ENCODE measurements around the gene DTX4. TPM values are rescaled to one million over a fixed set of nuclear protein-coding genes. Genes with fewer than 3 reads are reported as not detected.

Gene DTX4
- total RNA-seq, 1 experiment from 2014 or later: 0.21 TPM

DNA sequence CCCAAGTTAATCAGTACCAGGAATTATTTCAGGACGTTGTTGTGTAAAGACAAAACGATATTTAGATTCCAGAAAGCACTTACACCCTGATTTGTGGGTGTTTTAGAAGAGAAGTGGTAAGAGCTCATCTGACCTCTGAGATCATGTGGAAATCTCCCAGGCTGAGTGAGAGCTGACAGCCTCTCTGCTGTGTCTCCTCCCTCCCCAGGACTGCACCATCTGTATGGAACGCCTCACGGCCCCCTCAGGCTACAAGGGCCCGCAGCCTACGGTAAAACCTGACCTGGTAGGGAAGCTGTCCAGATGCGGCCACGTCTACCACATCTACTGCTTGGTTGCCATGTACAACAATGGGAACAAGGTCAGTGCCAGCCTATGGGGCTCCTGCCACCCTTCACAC is 20.0 kb downstream of the DTX4 start:
- no TSS peak for BruUV-seq (replicated peaks)
- no peak for ATAC-seq
- peaks cover 9% of the 10 kb centered on the region for H3K27me3 ChIP-seq (ENCODE audit: control insufficient read depth, insufficient read depth, low read length)
- no peak overlapping the region for H3K27ac ChIP-seq (ENCODE audit: low read length)
- intact Hi-C loops (cut with micrococcal nuclease; ENCODE audit: unreplicated experiment) (no loop called here), in situ Hi-C loops (cut with HindIII; ENCODE audit: low pct_unique_long_range_greater_than_20kb, low sequenced_read_pairs) (no loop called here)
- no peaks in the 10 kb centered on the region for H3K9me3 ChIP-seq (ENCODE audit: control insufficient read depth, insufficient read depth, low read depth, low read length)
- no peak for DNase-seq (ENCODE audit: low read depth, low spot score)
- POLR2A ChIA-PET: no interaction called here
- no peak overlapping the region for H3K4me3 ChIP-seq (ENCODE audit: low read depth in 2 of 2, low read length in 2 of 2)
- no peaks in the 10 kb centered on the region for H3K36me3 ChIP-seq (ENCODE audit: control insufficient read depth, insufficient read depth, low read length)
- CTCF ChIA-PET: no interaction called here
- TF ChIP-seq POLR2AphosphoS5 (IDR thresholded peaks at IDR 0.05; ENCODE audit: low read depth, low read length): no peak
- no peak for TF ChIP-seq SIN3A (IDR thresholded peaks at IDR 0.05; ENCODE audit: borderline replicate concordance, insufficient read depth, low read depth, low read length)
- no peak for TF ChIP-seq REST (IDR thresholded peaks at IDR 0.05; ENCODE audit: insufficient read depth in 1 of 2, low read depth in 2 of 2, low read length in 1 of 2)
- TF ChIP-seq, protein P1, sequence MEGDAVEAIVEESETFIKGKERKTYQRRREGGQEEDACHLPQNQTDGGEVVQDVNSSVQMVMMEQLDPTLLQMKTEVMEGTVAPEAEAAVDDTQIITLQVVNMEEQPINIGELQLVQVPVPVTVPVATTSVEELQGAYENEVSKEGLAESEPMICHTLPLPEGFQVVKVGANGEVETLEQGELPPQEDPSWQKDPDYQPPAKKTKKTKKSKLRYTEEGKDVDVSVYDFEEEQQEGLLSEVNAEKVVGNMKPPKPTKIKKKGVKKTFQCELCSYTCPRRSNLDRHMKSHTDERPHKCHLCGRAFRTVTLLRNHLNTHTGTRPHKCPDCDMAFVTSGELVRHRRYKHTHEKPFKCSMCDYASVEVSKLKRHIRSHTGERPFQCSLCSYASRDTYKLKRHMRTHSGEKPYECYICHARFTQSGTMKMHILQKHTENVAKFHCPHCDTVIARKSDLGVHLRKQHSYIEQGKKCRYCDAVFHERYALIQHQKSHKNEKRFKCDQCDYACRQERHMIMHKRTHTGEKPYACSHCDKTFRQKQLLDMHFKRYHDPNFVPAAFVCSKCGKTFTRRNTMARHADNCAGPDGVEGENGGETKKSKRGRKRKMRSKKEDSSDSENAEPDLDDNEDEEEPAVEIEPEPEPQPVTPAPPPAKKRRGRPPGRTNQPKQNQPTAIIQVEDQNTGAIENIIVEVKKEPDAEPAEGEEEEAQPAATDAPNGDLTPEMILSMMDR (IDR thresholded peaks at IDR 0.05): no peak
- no peak for TF ChIP-seq TCF7L2 (IDR thresholded peaks at IDR 0.05; ENCODE audit: low read depth, low read length)
- no peaks in the 10 kb centered on the region for H3K4me1 ChIP-seq (ENCODE audit: control insufficient read depth, insufficient read depth, low read length)

- POLR2A ChIA-PET: no interaction called here
- Histone ChIP-seq H3K36me3 (ENCODE audit: control insufficient read depth, insufficient read depth, low read length) (no peaks in the 10 kb centered on the region), H3K4me3 (ENCODE audit: low read depth in 2 of 2, low read length in 2 of 2) (no peak overlapping the region), H3K4me1 (ENCODE audit: control insufficient read depth, insufficient read depth, low read length) (no peaks in the 10 kb centered on the region), H3K9me3 (ENCODE audit: control insufficient read depth, insufficient read depth, low read depth, low read length) (no peaks in the 10 kb centered on the region), H3K27ac (ENCODE audit: low read length) (no peak overlapping the region), H3K27me3 (ENCODE audit: control insufficient read depth, insufficient read depth, low read length) (peaks cover 9% of the 10 kb centered on the region)
- no TSS peak for BruUV-seq (replicated peaks)
- CTCF ChIA-PET: no interaction called here
- in situ Hi-C loops (cut with HindIII; ENCODE audit: low pct_unique_long_range_greater_than_20kb, low sequenced_read_pairs): no loop called here
- TF ChIP-seq POLR2AphosphoS5 (IDR thresholded peaks at IDR 0.05; ENCODE audit: low read depth, low read length) (no peak), TCF7L2 (IDR thresholded peaks at IDR 0.05; ENCODE audit: low read depth, low read length) (no peak), SIN3A (IDR thresholded peaks at IDR 0.05; ENCODE audit: borderline replicate concordance, insufficient read depth, low read depth, low read length) (no peak)
- no peak for DNase-seq (ENCODE audit: low read depth, low spot score)
- no peak for ATAC-seq
- intact Hi-C loops (cut with micrococcal nuclease; ENCODE audit: unreplicated experiment): no loop called here
These were observed 20.6 kb downstream of the DTX4 start for GRCh38 chr11:59192446-59193020.

DNA sequence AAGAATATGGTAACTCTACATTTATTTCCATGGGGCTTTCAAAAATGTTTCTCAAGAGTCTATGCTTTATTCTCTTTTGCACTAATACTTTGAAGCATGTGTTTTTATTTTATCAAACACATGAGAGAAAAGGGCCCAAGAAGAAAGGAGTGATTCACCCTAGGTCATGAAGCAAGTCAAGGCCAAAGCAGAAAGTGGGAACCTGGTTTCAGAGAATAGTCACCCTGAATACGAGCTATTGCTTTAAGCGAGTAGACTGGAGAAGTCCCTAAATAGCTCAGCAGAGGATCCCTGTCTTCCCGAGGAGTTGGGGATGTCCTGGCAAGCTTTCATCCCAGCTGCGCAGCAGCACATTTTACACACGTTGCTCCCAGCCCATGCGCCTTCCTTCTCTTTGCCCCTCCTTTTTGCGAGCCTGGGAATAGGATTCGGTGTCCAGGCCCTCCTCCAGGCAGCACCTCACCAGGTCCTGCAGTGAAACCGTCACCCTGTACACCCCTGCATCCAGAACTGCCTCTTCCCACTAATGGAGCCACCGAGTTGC is 21.7 kb downstream of the DTX4 start:
- Histone ChIP-seq H3K27ac (ENCODE audit: low read length) (no peak overlapping the region), H3K27me3 (ENCODE audit: control insufficient read depth, insufficient read depth, low read length) (peaks cover 7% of the 10 kb centered on the region), H3K4me3 (ENCODE audit: low read depth in 2 of 2, low read length in 2 of 2) (no peak overlapping the region), H3K9me3 (ENCODE audit: control insufficient read depth, insufficient read depth, low read depth, low read length) (no peaks in the 10 kb centered on the region), H3K36me3 (ENCODE audit: control insufficient read depth, insufficient read depth, low read length) (no peaks in the 10 kb centered on the region), H3K4me1 (ENCODE audit: control insufficient read depth, insufficient read depth, low read length) (no peaks in the 10 kb centered on the region)
- no TSS peak for BruUV-seq (replicated peaks)
- ChIA-PET CTCF (interaction anchor here (0.6 kb wide), 1 partner anchor 142 kb away, joined by 4 read pairs; no protein-coding TSS in a partner anchor), POLR2A (no interaction called here)
- no peak for TF ChIP-seq TCF7L2 (IDR thresholded peaks at IDR 0.05; ENCODE audit: low read depth, low read length)
- TF ChIP-seq SIN3A (IDR thresholded peaks at IDR 0.05; ENCODE audit: borderline replicate concordance, insufficient read depth, low read depth, low read length): no peak
- TF ChIP-seq REST (IDR thresholded peaks at IDR 0.05; ENCODE audit: insufficient read depth in 1 of 2, low read depth in 2 of 2, low read length in 1 of 2): no peak
- TF ChIP-seq POLR2AphosphoS5 (IDR thresholded peaks at IDR 0.05; ENCODE audit: low read depth, low read length): no peak
- TF ChIP-seq, protein P1 (IDR thresholded peaks at IDR 0.05): no peak
- ATAC-seq: no peak
- no peak for DNase-seq (ENCODE audit: low read depth, low spot score)
- intact Hi-C loops (cut with micrococcal nuclease; ENCODE audit: unreplicated experiment) (no loop called here), in situ Hi-C loops (cut with HindIII; ENCODE audit: low pct_unique_long_range_greater_than_20kb, low sequenced_read_pairs) (no loop called here)
